Fibroblast of peridontal ligament (primary cell): ENCODE results near the gene SUMO3.

Experiments
- DNase-seq: peaks from one replicate; pipeline ENCODE4 v3.0.0-alpha.2; 2010; ENCODE audit errors: extremely low read depth

The SUMO3 gene

DNA sequence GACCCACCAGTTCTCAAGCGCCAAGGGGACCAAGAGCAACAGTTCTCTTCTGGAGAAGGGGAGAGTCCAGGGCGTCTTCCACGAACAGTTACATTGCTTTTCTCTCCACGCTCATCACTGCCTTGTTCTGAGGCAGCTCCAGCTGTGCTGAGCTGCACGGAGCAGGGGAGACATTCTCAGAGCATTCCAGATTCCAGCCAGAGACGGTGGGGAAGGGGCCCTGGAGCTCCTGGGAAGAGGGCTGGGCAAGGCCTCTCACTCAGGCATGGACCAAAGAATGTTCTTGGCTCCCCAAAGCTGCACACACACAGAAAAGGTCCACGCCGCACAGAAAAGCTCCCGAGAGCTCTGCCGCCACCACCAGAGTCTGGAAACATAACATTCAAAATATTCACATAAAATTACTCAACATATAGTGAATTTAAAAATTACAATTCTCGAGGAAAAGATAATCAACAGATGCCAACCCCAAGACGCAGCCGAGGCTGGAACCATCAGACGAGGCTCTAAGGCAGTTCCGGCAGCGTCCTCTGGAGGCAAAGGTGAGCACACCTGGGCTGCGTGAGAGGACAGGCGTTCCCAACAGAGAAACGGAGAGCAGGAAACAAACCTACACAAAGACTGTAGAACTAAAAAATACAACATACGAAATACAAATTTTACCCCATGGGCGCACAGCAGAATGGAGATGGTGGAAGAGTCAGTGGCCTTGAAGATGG lies 56.7 kb downstream of the SUMO3 start:
- no peak for DNase-seq

DNA sequence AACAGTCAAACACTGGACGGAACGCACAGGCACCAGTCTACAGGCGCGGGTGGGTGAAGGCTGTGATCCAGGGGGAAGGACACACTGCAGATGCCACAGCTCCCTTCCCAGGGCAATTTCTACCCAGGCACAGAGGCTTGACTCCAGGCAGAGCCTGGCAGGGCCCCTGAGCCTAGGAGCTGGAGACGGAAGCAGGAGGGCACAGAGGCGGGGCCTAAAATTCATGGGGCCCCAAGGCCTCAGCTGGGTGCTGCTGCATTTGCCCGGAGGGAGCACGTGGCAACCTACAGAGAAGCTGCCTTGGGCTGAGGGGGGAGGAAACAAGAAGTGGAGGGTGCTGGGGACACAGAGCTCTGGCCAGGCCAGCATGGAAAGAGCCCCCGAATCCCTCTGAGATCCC lies 57.5 kb downstream of the SUMO3 start:
- no peak for DNase-seq

DNA sequence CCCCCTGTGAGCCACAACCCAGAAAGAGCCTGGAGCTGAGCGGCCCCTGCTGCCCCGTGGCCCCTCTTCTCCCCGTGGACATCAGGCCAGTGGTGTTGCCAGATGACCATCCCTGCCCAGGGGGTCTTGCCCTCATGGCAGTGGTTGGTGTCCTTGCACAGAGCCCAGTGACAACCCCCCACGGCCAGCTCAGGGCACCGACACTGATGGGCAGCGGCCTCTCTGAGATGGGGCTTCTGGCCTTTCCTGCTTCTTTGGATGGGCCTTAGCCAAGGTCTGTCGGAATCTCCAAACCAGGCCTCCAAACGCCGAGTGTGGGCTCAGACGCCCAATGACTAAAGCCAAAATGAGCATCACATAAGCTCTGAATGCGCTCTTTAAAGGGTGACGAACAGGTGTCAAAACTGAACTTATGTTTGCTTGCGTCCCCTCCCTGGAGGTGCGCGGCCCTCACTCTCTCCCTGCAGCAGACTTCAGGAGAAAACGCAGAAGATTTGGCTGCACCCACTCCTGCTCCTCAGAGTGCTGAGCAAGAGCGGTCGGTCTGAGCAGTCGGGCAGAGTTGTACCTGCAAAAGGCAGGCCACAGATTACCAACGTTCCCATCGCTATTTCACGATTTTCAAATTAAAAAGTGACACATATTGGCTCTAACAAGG lies 58.1 kb downstream of the SUMO3 start:
- DNase-seq: no peak

DNA sequence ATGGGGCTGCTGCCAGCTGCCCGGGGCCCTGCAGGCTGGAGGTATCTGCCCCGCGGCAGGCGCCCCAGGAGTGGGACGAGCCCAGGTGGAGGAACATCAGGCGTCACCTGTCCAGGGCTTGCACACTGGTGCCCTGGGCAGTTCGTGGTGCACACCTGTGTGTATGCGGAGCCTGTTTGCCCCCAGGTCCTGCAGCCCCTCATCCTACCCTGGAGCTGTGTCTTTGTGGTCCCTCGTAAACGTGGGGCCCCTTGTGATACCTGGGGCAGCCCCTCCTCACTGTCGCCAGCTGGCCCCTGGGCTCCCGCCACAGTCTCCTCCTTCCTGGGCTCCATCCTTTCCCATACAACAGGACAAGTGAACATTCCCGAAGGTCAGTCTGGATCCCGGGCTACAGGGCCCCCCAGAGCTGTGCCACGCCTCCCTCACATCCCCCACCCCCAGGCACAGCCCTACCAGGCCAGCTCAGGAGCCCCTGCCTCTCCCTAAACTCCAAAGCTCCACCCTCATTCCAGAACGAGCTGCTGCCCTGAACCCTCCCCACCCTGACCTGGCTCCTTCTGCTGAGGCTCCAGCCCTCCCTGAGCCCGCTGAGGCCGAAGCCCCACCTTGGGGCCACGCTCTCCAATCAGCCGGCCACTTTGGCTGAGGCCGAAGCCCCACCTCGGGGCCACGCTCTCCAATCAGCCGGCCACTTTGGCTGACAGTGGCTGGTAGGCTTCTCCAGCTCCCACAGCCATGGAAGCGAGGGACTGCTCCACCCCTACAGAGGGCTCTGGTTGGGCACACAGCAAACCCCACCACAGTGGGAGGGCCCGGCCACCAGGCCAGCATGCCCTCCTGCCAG lies 58.9 kb downstream of the SUMO3 start:
- DNase-seq: no peak

DNA sequence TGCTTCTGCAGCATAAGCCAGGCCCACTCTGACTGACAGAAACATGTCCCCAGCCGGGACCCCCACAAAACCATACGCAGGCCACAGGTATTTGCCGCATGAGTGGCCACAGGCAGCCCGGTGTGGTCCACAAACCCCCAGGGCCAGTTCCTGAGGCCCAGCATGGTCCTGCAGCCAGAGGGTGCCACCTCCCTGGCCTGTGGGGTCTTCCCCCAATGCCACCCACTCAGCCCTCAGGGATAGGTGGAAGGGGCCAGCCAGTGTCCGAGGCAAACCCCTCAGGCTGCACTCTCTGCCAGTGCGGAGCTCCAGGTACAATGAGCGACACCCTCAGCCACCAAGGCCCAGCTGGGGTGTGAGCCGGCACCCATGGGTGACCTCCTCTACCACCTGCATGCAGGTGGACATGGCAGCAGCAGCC lies 59.7 kb downstream of the SUMO3 start:
- DNase-seq: no peak

DNA sequence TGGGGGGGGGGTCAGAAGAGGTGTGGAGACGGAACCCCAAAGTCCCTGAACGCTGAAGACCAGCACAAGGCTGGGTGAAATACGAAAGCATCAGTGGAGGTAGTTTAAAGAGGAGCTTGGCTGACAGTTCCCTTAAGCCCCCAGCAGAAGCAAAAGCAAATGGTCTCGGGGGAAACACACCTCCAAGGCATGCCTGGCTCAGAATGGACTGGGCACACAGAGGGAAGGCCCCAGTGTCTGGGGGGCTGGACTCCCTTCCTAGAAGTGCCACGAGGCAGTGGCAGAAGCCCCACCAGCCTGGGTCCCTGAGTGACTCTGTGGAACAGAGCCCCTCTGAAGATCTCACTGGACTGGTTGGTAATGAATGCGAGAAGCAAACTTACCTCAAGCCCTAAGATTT lies 60.1 kb downstream of the SUMO3 start:
- no peak for DNase-seq

DNA sequence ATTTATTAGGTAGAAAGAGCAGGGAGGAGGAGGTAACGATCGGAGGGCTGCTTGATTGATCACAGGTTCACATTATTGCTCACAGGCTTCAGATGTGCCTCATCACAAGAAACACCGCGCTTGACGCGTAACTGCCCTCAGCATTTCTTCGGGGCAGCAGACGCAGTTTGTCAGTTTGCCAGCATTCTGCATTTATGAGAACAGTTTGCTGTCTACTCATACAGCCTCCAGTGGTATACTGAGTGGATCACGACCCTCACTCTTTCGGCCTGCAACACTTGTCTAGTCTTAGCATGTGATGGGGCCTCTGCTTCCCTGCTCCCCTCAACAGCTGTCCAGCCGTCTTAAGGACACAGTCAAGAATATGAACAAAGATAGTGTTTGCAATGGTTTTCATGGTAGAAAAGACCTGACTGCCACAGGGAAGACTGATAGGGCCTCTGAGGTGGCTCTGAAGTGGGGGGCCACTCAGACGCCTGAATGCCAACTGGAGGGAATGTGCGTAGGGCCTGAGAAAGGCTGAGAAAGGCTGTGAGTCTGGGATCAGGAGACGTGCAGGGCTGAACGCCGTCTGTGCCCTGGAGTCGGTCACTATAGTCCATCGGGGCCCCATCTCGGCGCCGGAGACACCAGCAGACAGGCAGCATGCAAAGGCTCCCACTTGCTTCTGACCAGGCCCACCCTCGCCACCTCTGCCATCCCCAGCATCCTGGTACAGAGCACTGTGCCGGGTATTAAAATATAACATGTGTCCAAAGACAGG lies 61.3 kb downstream of the SUMO3 start:
- DNase-seq: no peak
